ENCODE data around the gene TRMT1L.

The TRMT1L gene

DNA sequence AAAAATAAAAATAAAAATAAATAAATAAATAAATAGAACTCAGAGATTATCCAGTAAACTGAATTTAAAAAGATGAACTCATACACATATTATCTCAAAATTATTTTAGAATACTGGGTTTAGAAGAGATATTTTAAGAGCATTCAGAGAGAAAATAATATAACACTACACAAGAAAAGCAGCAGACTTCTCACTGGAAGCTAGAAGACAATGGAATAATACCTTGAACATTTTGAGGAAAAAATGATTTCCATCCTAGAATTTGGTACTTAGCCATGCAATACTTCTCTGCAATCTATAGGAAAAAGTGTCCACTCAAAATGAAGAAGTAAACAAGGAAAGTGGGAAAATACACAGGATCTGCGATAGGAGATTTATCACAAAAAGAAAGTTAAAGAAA lies 24.2 kb downstream of the TRMT1L start:
- DNase-seq (ENCODE audit: low read depth in 4 of 4, low spot score in 1 of 4), result no peak

DNA sequence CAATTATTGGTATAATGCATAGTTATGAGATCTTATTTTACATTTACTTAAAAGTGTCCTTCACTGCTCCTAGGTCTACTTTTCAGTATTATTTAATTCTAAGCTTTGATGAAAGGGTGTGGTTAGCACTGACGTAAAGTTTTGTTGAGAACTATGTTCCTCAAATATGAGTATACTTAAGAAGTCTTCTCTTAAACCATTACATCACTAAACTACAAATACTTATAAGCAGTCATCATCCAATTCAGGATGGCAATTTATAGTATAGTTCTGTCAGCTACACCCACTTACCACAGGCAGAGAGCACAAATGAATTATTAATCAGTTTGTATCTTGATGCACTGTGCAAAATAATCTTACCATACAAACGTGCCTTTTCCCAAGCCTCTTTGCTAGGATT lies 27.0 kb downstream of the TRMT1L start:
- DNase-seq (ENCODE audit: low read depth in 4 of 4, low spot score in 1 of 4), result no peak

DNA sequence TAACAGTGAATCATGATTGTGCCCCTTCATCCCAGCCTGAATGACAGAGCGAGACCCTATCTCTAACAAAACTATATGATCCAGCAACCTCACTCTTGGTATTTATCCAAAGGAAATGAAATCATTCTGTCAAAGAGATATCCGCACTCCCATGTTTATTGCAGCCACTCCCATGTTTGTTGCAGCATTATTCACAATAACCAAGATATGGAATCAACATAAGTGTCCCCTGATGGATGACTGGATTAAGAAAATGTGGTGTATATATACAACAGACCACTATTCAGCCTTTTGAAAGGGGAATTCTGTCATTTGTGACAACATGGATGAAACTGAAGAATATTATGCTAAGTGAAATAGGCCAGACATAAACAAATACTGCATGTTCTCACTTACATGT lies 44.4 kb downstream of the TRMT1L start:
- DNase-seq (ENCODE audit: low read depth in 4 of 4, low spot score in 1 of 4), result no peak

DNA sequence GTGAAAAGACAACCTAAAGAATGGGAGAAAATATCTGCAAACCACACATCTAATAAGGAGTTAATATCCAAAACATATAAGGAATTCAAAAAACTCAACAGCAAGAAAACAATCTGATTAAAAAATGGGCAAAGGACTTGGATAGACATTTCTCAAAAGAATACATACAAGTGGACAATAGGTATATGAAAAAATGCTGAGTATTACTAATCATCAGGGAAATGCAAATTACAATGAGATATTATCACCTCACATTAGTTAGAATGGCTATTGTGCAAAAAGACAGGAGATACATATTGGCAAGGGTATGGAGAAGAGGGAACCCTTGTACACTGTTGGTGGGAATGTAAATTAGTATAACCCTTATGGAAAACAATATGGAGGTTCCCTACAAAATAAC lies 44.9 kb downstream of the TRMT1L start:
- no peak for DNase-seq (ENCODE audit: low read depth in 4 of 4, low spot score in 1 of 4)

GRCh38 chr1:185110145-185110544 lies 46.6 kb downstream of the TRMT1L start:
- no peak for DNase-seq (ENCODE audit: low read depth in 4 of 4, low spot score in 1 of 4)

GRCh38 chr1:185108321-185108720 lies 48.4 kb downstream of the TRMT1L start:
- DNase-seq (ENCODE audit: low read depth in 4 of 4, low spot score in 1 of 4), result no peak

DNA sequence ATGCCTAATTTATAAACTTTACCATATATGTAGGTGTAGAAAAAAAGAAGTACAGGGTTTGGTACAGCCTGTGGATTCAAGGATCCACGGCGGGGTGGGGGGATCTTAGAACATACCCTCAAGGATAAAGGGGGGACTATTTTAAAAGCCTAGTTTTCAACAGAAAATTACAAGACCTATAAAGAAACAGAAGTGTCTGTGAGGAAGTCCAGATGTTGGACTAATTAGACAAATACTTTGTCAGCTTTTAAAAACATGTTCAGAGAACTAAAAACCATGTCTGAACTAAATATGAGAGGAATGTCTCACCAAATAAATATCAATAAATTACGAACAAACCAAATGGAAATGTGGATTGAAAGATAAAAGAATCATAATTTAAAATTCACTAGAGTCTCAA lies 51.6 kb downstream of the TRMT1L start:
- DNase-seq (ENCODE audit: low read depth in 4 of 4, low spot score in 1 of 4), result no peak

- DNase-seq (ENCODE audit: low read depth in 4 of 4, low spot score in 1 of 4), result no peak
Measured at GRCh38 chr1:185104083-185104482, 52.7 kb downstream of the TRMT1L start.

DNA sequence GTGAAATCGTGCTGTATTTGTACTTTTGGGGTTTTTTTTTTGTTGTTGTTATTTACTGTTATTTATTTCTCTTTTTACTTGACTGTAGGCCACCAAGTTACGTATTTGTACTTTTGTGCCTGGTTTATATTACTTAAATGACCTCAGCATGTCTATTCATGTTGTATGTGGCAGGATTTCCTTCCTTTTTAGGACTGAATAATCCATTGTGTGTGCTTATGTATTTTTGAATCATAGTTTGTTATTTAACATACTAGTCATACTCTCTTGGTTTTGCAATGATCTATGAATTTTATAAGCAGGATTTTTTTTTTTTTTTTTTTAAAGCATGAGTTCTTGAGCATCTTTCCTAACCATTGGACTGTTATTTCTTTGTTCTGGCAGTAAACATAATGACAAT lies 60.2 kb downstream of the TRMT1L start:
- no peak for DNase-seq (ENCODE audit: low read depth in 4 of 4, low spot score in 1 of 4)

- DNase-seq (ENCODE audit: low read depth in 4 of 4, low spot score in 1 of 4), result no peak
Measured at GRCh38 chr1:185094761-185095160, 62.0 kb downstream of the TRMT1L start.

GRCh38 chr1:185091480-185091879 lies 65.3 kb downstream of the TRMT1L start:
- no peak for DNase-seq (ENCODE audit: low read depth in 4 of 4, low spot score in 1 of 4)

GRCh38 chr1:185087746-185088145 lies 69.0 kb downstream of the TRMT1L start:
- DNase-seq (ENCODE audit: low read depth in 4 of 4, low spot score in 1 of 4), result no peak

GRCh38 chr1:185087101-185087500 lies 69.7 kb downstream of the TRMT1L start:
- DNase-seq (ENCODE audit: low read depth in 4 of 4, low spot score in 1 of 4), result no peak

DNA sequence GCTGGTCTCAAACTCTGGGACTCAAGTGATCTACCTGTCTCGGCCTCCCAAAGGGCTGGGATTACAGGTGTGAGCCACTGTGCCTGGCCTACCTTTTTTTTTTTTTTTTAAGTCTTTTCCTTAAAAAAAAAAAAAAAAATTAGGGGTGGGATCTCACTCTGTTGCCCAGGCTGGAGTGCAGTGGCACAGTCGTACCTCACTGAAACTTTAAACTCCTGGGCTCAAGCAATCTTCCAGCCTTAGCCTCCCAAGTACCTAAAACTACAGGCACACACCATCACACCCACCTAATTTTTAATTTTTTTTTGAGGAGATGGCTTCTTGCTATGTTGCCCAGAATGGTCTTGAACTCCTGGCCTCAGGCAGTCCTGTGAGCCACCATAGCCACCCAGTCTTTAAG lies 72.9 kb downstream of the TRMT1L start:
- no peak for DNase-seq (ENCODE audit: low read depth in 4 of 4, low spot score in 1 of 4)

DNA sequence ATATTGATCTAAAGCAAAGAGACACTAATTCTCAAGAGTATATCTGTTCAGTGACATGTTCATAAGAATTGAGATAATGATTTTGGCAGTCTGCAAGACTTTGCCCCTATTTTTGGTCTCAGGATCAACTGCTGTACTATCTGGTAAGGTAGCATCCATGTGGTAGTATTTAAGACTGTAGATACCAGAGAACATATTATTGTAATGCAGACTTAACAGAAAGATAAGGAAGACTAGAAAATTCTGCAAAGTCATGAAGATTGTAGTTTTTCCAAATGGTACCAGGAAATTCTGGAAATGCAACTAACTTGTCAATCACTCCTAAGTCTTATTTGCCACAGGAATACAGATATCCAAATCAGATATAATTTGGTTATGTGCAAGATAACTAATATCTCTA lies 76.3 kb downstream of the TRMT1L start:
- DNase-seq (ENCODE audit: low read depth in 4 of 4, low spot score in 1 of 4), result no peak

DNA sequence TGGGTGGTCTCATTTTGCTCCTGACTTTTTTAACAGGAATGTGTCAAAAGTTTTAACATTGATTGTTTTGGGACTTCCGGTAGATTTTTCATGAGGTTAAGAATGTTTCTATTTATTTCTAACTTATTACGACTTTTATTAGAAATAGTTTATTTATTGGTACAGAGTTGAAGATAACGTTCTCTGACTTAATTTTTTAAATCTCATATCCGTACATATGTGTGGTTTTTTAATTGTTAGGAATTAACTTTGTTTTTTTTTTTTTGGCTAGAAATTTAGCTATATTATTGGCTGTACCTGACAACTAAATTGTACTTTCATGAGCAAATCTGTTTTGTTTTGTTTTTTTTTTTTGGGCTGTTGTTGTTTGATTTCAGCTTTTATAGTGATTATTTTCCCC lies 79.4 kb downstream of the TRMT1L start:
- no peak for DNase-seq (ENCODE audit: low read depth in 4 of 4, low spot score in 1 of 4)

DNA sequence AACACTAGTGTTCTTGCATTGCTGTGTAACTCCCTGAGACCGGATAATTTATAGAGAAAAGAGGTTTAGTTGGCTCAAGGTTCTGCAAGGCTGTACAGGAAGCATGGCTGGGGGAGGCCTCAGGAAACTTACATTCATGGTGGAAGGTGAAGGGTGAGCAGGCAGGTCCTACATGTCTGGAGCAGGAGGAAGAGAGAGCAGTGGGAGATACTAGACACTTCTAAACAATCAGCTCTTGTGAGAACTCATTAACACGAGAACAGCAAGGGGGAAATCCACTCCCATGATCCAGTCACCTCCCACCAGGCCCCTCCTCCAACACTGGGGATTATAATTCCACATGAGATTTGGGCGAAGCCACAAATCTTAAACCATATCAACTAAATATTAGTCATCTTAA lies 81.3 kb downstream of the TRMT1L start:
- no peak for DNase-seq (ENCODE audit: low read depth in 4 of 4, low spot score in 1 of 4)

DNA sequence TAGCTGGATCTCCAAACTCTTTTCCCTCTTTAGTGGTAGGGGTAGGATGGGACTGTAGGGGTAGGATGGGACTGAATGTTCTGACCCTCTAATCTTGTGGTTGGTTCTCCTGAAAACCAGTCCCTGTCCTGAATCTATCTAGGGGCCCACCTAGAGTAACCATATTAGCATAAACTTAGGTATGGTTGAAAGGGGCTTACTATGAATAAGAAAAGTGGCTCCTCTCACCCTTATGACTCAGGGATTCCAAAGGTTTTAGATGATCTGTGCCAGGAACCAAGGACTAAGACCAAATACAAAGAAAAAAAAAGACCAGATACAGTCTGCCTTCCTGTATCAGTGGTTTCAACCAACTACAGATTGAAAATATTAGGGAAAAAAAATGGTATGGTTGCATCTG lies 82.4 kb downstream of the TRMT1L start:
- no peak for DNase-seq (ENCODE audit: low read depth in 4 of 4, low spot score in 1 of 4)

DNA sequence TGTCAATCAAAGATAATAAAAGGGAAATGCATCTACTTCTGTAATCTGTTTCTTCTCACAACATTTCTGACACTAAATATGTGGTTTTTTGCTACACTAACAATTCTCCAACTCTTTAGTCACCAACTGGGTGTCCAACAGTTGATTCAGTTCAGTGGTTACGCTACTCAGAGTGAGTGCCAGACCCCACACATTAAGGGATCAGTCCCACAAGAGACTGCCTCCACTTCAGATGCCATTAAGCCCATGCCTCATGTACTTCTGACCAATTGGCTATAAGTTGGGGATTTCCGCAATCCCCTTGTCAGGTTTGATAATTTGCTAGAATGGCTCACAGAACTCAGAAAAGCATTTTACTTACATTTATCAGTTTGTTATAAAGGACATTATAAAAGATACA lies 83.0 kb downstream of the TRMT1L start:
- no peak for DNase-seq (ENCODE audit: low read depth in 4 of 4, low spot score in 1 of 4)

- no peak for DNase-seq (ENCODE audit: low read depth in 4 of 4, low spot score in 1 of 4)
Measured at GRCh38 chr1:185070051-185070450, 86.7 kb downstream of the TRMT1L start.

DNA sequence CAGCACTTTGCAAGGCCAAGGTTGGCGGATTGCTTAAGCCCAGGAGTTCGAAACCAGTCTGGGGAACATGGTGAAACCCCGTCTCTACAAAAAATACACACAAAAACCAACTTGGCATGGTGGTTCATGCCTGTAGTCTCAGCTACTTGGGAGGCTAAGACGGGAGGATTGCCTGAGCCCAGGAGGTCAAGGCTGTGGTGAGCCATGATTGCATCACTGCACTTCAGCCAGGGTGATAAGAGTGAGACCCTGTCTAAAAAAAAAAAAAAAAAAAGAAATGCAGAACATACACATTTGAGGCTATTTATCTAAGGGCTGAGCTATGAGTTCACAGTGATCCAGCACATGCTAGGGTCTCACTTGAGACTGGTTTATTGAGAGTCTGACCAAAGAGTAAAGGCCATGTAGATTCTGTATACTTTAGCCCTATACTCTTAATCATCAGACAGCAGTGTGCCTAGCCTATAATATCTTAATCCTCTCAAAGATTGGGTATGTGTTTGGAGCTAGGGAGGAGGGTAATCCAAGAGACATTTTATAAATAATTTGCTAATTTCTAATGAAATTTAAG lies 87.5 kb downstream of the TRMT1L start:
- no peak for DNase-seq (ENCODE audit: low read depth in 4 of 4, low spot score in 1 of 4)

DNA sequence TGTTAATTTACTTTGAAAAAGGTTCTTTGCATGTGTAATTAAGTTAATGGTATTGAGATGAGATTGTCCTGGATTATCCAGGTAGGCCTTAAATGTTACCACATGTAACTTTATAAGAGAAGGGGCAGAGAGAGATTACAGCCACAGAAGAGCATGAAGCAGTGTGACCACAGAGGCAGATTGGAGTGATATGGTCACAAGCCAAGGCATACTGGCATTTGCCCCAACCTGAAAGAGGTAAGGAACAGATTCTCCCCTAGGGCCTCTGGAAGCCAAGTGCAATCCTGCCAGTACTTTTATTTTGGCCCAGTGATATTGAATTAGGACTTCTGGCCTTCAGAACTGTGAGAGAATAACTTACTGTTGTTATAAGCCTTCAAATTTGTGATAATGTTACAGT lies 88.4 kb downstream of the TRMT1L start:
- no peak for DNase-seq (ENCODE audit: low read depth in 4 of 4, low spot score in 1 of 4)
